Stromal cell of bone marrow (primary cell): ENCODE results near the gene POC1A.
"Not testable (repeated sequence)": the region's sequence is repeated elsewhere in the genome, so short reads cannot be mapped to it uniquely, and the experiment has no call there.

Source experiments
- DNase-seq: peaks from one replicate; pipeline ENCODE4 v3.0.0-alpha.2; 2012; ENCODE audit warnings: low read depth

POC1A gene

GRCh38 chr3:52044869-52045619, 109.2 kb downstream of the POC1A start:
- no peak for DNase-seq

- no peak for DNase-seq
These were observed 110.5 kb downstream of the POC1A start for GRCh38 chr3:52043750-52044149.

GRCh38 chr3:52043039-52043438, 111.2 kb downstream of the POC1A start:
- DNase-seq = not testable (repeated sequence)

- DNase-seq = no peak
These were observed 113.0 kb downstream of the POC1A start for GRCh38 chr3:52041118-52041731.

- DNase-seq = no peak
These were observed 113.6 kb downstream of the POC1A start for GRCh38 chr3:52040600-52040999.

- DNase-seq = no peak
These were observed 114.4 kb downstream of the POC1A start for GRCh38 chr3:52039846-52040245.

- no peak for DNase-seq
These were observed 114.8 kb downstream of the POC1A start for GRCh38 chr3:52039426-52039825.

- DNase-seq = no peak
These were observed 116.0 kb downstream of the POC1A start for GRCh38 chr3:52038227-52038626.

GRCh38 chr3:52037291-52037690, 116.9 kb downstream of the POC1A start:
- no peak for DNase-seq

GRCh38 chr3:52036829-52037228, 117.4 kb downstream of the POC1A start:
- DNase-seq = no peak

- DNase-seq = no peak
These were observed 118.0 kb downstream of the POC1A start for GRCh38 chr3:52036222-52036694.

- DNase-seq = no peak
These were observed 119.6 kb downstream of the POC1A start for GRCh38 chr3:52034651-52035050.

GRCh38 chr3:52034212-52034611, 120.0 kb downstream of the POC1A start:
- DNase-seq = no peak

- DNase-seq = not testable (repeated sequence)
These were observed 120.5 kb downstream of the POC1A start for GRCh38 chr3:52033748-52034147.

- DNase-seq = no peak
These were observed 121.4 kb downstream of the POC1A start for GRCh38 chr3:52032702-52033408.

- no peak for DNase-seq
These were observed 122.3 kb downstream of the POC1A start for GRCh38 chr3:52031896-52032295.

GRCh38 chr3:52030714-52031310, 123.4 kb downstream of the POC1A start:
- no peak for DNase-seq

- no peak for DNase-seq
These were observed 124.7 kb downstream of the POC1A start for GRCh38 chr3:52029535-52029934.

GRCh38 chr3:52029053-52029452, 125.2 kb downstream of the POC1A start:
- no peak for DNase-seq

GRCh38 chr3:52028572-52028971, 125.7 kb downstream of the POC1A start:
- DNase-seq = no peak

- DNase-seq = no peak
These were observed 128.2 kb downstream of the POC1A start for GRCh38 chr3:52026041-52026440.

GRCh38 chr3:52025453-52025852, 128.8 kb downstream of the POC1A start:
- DNase-seq = no peak
